H1 (cell line): Measurements from ENCODE around the gene LIX1L. TPM values are rescaled to one million over a fixed set of nuclear protein-coding genes. Genes with fewer than 3 reads are reported as not detected.

Experiments used
- CTCF ChIA-PET: fragments of 300-600 bp; sonication (Branson Sonifier 250); formaldehyde crosslinking; loops from one replicate; lab custom pipeline; 2021; ENCODE audit not compliant: partially characterized antibody; lab: Charles Lee
- POLR2A ChIA-PET: fragments of 300-600 bp; sonication (Branson Sonifier 250); formaldehyde crosslinking; loops from one replicate; lab custom pipeline; 2021; ENCODE audit warnings: inconsistent platforms; ENCODE audit not compliant: partially characterized antibody; lab: Charles Lee
- DNase-seq, 2 experiments: peaks; one replicate each; pipeline versions ENCODE4 v3.0.0 to v3.0.0-alpha.2; 2010 to 2022; ENCODE audit warnings: low spot score in 2 of 2, low read depth in 1 of 2, mixed read lengths in 1 of 2
- FAIRE-seq: peaks from 2 replicates; lab custom pipeline; 2011; peaks lifted over from hg19 to GRCh38; lab: Jason Lieb, UNC
- H2AFZ ChIP-seq: 2 replicates; pipeline ENCODE4 v1.8.1; 2012; ENCODE audit warnings: low read length, inconsistent platforms
- H2AK5ac ChIP-seq: 2 replicates; pipeline ENCODE4 v1.6.1; 2013; ENCODE audit warnings: low read depth, low read length
- H2BK120ac ChIP-seq: replicated peaks from 2 replicates; pipeline ENCODE3; 2013; ENCODE audit warnings: low read depth, low read length, inconsistent platforms
- H2BK12ac ChIP-seq: 2 replicates; pipeline ENCODE4 v1.6.1; 2013; ENCODE audit warnings: low read depth, low read length
- H2BK15ac ChIP-seq: 2 replicates; pipeline ENCODE4 v1.6.1; 2013; ENCODE audit warnings: low read length
- H2BK20ac ChIP-seq: 2 replicates; pipeline ENCODE4 v1.6.1; 2013; ENCODE audit warnings: low read length
- H2BK5ac ChIP-seq: 2 replicates; pipeline ENCODE4 v1.6.1; 2013; ENCODE audit warnings: low read depth, low read length
- H3K14ac ChIP-seq: 2 replicates; pipeline ENCODE4 v1.6.1; 2013; ENCODE audit warnings: inconsistent platforms; ENCODE audit not compliant: insufficient read length
- H3K18ac ChIP-seq: 2 replicates; pipeline ENCODE4 v1.6.1; 2013; ENCODE audit warnings: low read length; ENCODE audit errors: extremely low read depth
- H3K23ac ChIP-seq: 2 replicates; pipeline ENCODE4 v1.6.1; 2013; ENCODE audit warnings: inconsistent platforms; ENCODE audit not compliant: insufficient read length
- H3K23me2 ChIP-seq: 2 replicates; pipeline ENCODE4 v1.6.1; 2013; ENCODE audit warnings: low read depth, low read length
- H3K27ac ChIP-seq: 2 replicates; pipeline ENCODE4 v1.6.1; 2011; ENCODE audit warnings: low read depth, low read length, inconsistent platforms
- H3K27me3 ChIP-seq, 4 experiments: replicated peaks in 1 of 4; 1 replicate in 1 of 4; 2 replicates in 3 of 4; pipeline versions ENCODE4 v1.6.1 to v1.8.1; 2011 to 2013; ENCODE audit warnings: low read length in 3 of 4, mild to moderate bottlenecking in 3 of 4, inconsistent platforms in 2 of 4, mixed read lengths in 2 of 4, moderate library complexity in 1 of 4; ENCODE audit not compliant: control insufficient read depth in 3 of 4, insufficient read depth in 3 of 4; ENCODE audit errors: extremely low read depth in 1 of 4
- H3K36me3 ChIP-seq, 4 experiments: 2 replicates each; pipeline versions ENCODE4 v1.6.1 to v1.8.1; 2011 to 2013; ENCODE audit warnings: mild to moderate bottlenecking in 4 of 4, low read length in 3 of 4, moderate library complexity in 2 of 4, control low read depth in 1 of 4, inconsistent platforms in 1 of 4; ENCODE audit not compliant: insufficient read depth in 4 of 4, control insufficient read depth in 2 of 4
- H3K4ac ChIP-seq: replicated peaks from 2 replicates; pipeline ENCODE3; 2013; ENCODE audit warnings: low read length, low read depth, mixed read lengths, inconsistent platforms; ENCODE audit not compliant: insufficient read length
- H3K4me1 ChIP-seq, 4 experiments: replicated peaks in 1 of 4; 1 replicate in 1 of 4; 2 replicates in 3 of 4; pipeline versions ENCODE4 v1.6.1 to v1.8.1; 2011 to 2013; ENCODE audit warnings: low read length in 3 of 4, inconsistent platforms in 2 of 4, mixed read lengths in 1 of 4; ENCODE audit not compliant: insufficient read depth in 4 of 4, control insufficient read depth in 3 of 4
- H3K4me2 ChIP-seq, 2 experiments: 2 replicates each; pipeline versions ENCODE4 v1.6.1 to v1.8.1; 2011 to 2013; ENCODE audit warnings: low read depth in 2 of 2, low read length in 2 of 2, control low read depth in 1 of 2, inconsistent platforms in 1 of 2, mild to moderate bottlenecking in 1 of 2; ENCODE audit not compliant: insufficient read depth in 1 of 2
- H3K4me3 ChIP-seq, 4 experiments: fragments of 200-600, 300-600 bp in 1 of 4; sonication (generic), shearing (Covaris generic), sonication (Bioruptor Twin) in 1 of 4; 2 replicates each; pipeline versions ENCODE4 v1.5.1 to v1.8.1; 2011 to 2016; ENCODE audit warnings: low read length in 4 of 4, low read depth in 3 of 4, control low read depth in 2 of 4, inconsistent platforms in 2 of 4, mild to moderate bottlenecking in 2 of 4, mixed read lengths in 1 of 4, moderate library complexity in 1 of 4; ENCODE audit not compliant: insufficient read depth in 2 of 4; ENCODE audit errors: extremely low read depth in 1 of 4
- H3K56ac ChIP-seq: replicated peaks from 2 replicates; pipeline ENCODE3; 2013; ENCODE audit warnings: low read depth, mild to moderate bottlenecking, mixed read lengths, low read length, inconsistent platforms; ENCODE audit not compliant: insufficient read length
- H3K79me1 ChIP-seq: 2 replicates; pipeline ENCODE4 v1.6.1; 2013; ENCODE audit warnings: low read depth, low read length, control low read depth
- H3K79me2 ChIP-seq, 2 experiments: 2 replicates each; pipeline versions ENCODE4 v1.6.1 to v1.8.1; 2012 to 2013; ENCODE audit warnings: low read length in 2 of 2, mild to moderate bottlenecking in 2 of 2, inconsistent platforms in 1 of 2; ENCODE audit not compliant: insufficient read depth in 2 of 2, control insufficient read depth in 1 of 2
- H3K9ac ChIP-seq, 4 experiments: replicated peaks in 1 of 4; 1 replicate in 1 of 4; 2 replicates in 3 of 4; pipeline versions ENCODE4 v1.6.1 to v1.8.1; 2011 to 2013; ENCODE audit warnings: low read depth in 3 of 4, low read length in 3 of 4, control low read depth in 2 of 4, mild to moderate bottlenecking in 2 of 4, moderate library complexity in 2 of 4, inconsistent platforms in 1 of 4; ENCODE audit errors: extremely low read depth in 1 of 4
- H3K9me3 ChIP-seq, 2 experiments: 2 replicates each; pipeline versions ENCODE4 v1.6.1 to v1.8.1; 2012 to 2013; ENCODE audit warnings: mild to moderate bottlenecking in 2 of 2, moderate library complexity in 2 of 2, control low read depth in 1 of 2, inconsistent platforms in 1 of 2, low read depth in 1 of 2, low read length in 1 of 2, mixed read lengths in 1 of 2; ENCODE audit not compliant: insufficient read depth in 2 of 2
- H4K20me1 ChIP-seq, 2 experiments: replicated peaks in 1 of 2; 2 replicates each; pipeline versions ENCODE3 to v1.8.1; 2011 to 2013; ENCODE audit warnings: inconsistent platforms in 2 of 2, low read length in 2 of 2, mild to moderate bottlenecking in 1 of 2; ENCODE audit not compliant: insufficient read depth in 2 of 2, control insufficient read depth in 1 of 2
- H4K5ac ChIP-seq: 2 replicates; pipeline ENCODE4 v1.6.1; 2013; ENCODE audit warnings: low read length, low read depth, mixed read lengths, inconsistent platforms; ENCODE audit not compliant: insufficient read length
- H4K8ac ChIP-seq: 2 replicates; pipeline ENCODE4 v1.8.0; 2013; ENCODE audit warnings: mild to moderate bottlenecking, moderate library complexity, low read length, inconsistent platforms; ENCODE audit not compliant: insufficient read depth; ENCODE audit errors: extremely low read depth
- H4K91ac ChIP-seq: replicated peaks from 2 replicates; pipeline ENCODE3; 2013; ENCODE audit warnings: low read length, mixed read lengths, inconsistent platforms; ENCODE audit not compliant: insufficient read length
- ATF3 ChIP-seq: IDR thresholded peaks from 2 replicates; pipeline ENCODE4 v1.6.1; 2011; ENCODE audit warnings: low read depth, mild to moderate bottlenecking, low read length; ENCODE audit not compliant: insufficient read depth
- RAD21 ChIP-seq, 2 experiments: IDR thresholded peaks in 1 of 2; conservative IDR thresholded peaks in 1 of 2; 2 replicates each; pipeline ENCODE4 v1.6.1; 2011; ENCODE audit warnings: low read depth in 2 of 2, low read length in 2 of 2, improper control_type of control experiment in 1 of 2, inconsistent platforms in 1 of 2, mild to moderate bottlenecking in 1 of 2, moderate library complexity in 1 of 2
- SP4 ChIP-seq: IDR thresholded peaks from 2 replicates; pipeline ENCODE4 v1.6.1; 2012; ENCODE audit warnings: low read length, inconsistent platforms
- WGBS, 2 experiments: shearing (Covaris generic) in 1 of 2; methylation state at CpG; one replicate each; pipeline versions ENCODE4 v1.1.6 to v1.1.7; 2013 to 2015; ENCODE audit warnings: low lambda C conversion rate in 2 of 2, mixed read lengths in 2 of 2, inconsistent platforms in 1 of 2, low coverage in 1 of 2, missing lambda C conversion rate in 1 of 2; ENCODE audit not compliant: insufficient replicate concordance in 2 of 2, insufficient coverage in 1 of 2, insufficient read length in 1 of 2; ENCODE audit errors: extremely low coverage in 1 of 2, missing lambda C conversion rate in 1 of 2; 5-methylcytosine and 5-hydroxymethylcytosine counted together
- polyA plus RNA-seq, 7 experiments: library from polyadenylated mRNA; depleted of rRNA in 3 of 7; stranded (reverse) in 5 of 7; unstranded in 2 of 7; fragments of >200 nt in 5 of 7; fragments of 200-250 nt in 2 of 7; gene quantifications; 1 replicate in 5 of 7; 2 replicates in 1 of 7; 4 replicates in 1 of 7; pipeline versions ENCODE4 v1.2.1 to v1.2.3, GENCODE V29; 2011 to 2013; ENCODE audit warnings: missing spikeins in 2 of 7, mixed read lengths in 2 of 7
- total RNA-seq: library from RNA; stranded (reverse); fragmentation: NEBNext Ultra II Directional; extraction: Animal tissue kit (Norgen Biotek cat#: 25700); gene quantifications from 2 replicates; pipeline ENCODE4 v1.2.1, GENCODE V29; 2021

LIX1L gene
- total and polyA plus RNA-seq, 2 of the 8 experiments (the other 6 are each of a cell fraction or from before 2014, with no cell fraction given), result 2.9 to 3.7 TPM

DNA sequence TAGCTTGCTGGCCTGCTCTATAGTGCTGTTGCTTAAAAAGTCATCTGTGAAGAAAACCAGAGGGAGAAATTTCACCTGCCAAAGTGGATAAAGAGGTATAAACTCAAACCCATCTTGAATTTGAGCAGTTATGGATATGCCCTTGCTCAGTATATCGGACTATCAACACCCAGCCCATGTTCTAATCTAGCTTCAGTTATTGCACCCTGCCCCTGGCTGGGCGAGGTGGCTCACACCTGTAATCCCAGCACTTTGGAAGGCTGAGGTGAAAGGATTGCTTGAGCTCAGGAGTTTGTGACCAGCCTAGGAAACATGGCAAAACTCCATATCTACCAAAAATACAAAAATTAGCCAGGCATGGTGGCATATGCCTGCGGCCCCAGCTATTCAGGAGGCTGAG, 13.3 kb downstream of the LIX1L start:
- Histone ChIP-seq H4K5ac (no peak overlapping the region), H2BK5ac (no peak overlapping the region), H3K18ac (no peak overlapping the region), H2BK12ac (no peak overlapping the region), H3K79me1 (no peaks in the 10 kb centered on the region), H2BK20ac (no peak overlapping the region), H2AK5ac (no peak overlapping the region), H3K23me2 (no peaks in the 10 kb centered on the region), H2AFZ (no peak overlapping the region), H2BK15ac (no peak overlapping the region), H3K4ac (no peak overlapping the region), H3K79me2 (no peaks in the 10 kb centered on the region), H4K20me1 (no peaks in the 10 kb centered on the region), H3K4me1 (peaks cover 0 to 6% (median 2%) of the 10 kb centered on the region in 4 experiments; a peak in 4 of 7 replicates), H3K4me3 (no peak overlapping the region), H3K23ac (no peak overlapping the region), H3K14ac (no peak overlapping the region), H3K9me3 (no peaks in the 10 kb centered on the region), H4K91ac (no peak overlapping the region), H3K9ac (no peak overlapping the region), H3K27ac (no peak overlapping the region), H3K4me2 (no peak overlapping the region), H3K27me3 (no peaks in the 10 kb centered on the region), H4K8ac (no peak overlapping the region), H2BK120ac (no peak overlapping the region), H3K56ac (no peak overlapping the region), H3K36me3 (no peaks in the 10 kb centered on the region)
- FAIRE-seq (no peak), DNase-seq (no peak)
- CTCF ChIA-PET, result interaction anchor here (0.7 to 3.3 kb wide), 3 partner anchors 11 to 34 kb away, joined by 3 to 10 read pairs (median 6); no protein-coding TSS in a partner anchor
- TF ChIP-seq SP4 (no peak), RAD21 (IDR thresholded peaks at IDR 0.05 in 1 of 2, conservative IDR thresholded peaks at IDR 0.05 in 1 of 2; ENCODE audit: low read depth in 2 of 2, low read length in 2 of 2) (no peak), ATF3 (no peak)
- POLR2A ChIA-PET, result interaction anchor here (0.7 to 2.8 kb wide), 3 partner anchors 14 to 108 kb away, joined by 3 to 11 read pairs (median 6); partner anchors contain the start of gene RBM8A
- 86% methylated on average over 3 of the region's 3 CpGs; no CpG with 5 or more reads in 1 of the 2 experiments for WGBS, 2 experiments
